ENCODE data around the gene MAGI2. TPM values are rescaled to one million over a fixed set of nuclear protein-coding genes. Genes with fewer than 3 reads are reported as not detected.
"Not testable (repeated sequence)": the region's sequence is repeated elsewhere in the genome, so short reads cannot be mapped to it uniquely, and the experiment has no call there.

The MAGI2 gene
- total RNA-seq, 1 donor from 2014 or later, result 5.4 TPM

- H3K9me3 ChIP-seq (ENCODE audit: insufficient read depth, low read depth, low read length), result no peaks in the 10 kb centered on the region
- H3K4me3 ChIP-seq (ENCODE audit: insufficient read depth, low read depth, low read length), result no peak overlapping the region
- no peak overlapping the region for H3K4me2 ChIP-seq (ENCODE audit: low read length)
- FAIRE-seq, result no peak
- no peaks in the 10 kb centered on the region for H3K27me3 Mint-ChIP-seq (ENCODE audit: low read depth, unreplicated experiment)
- no peaks in the 10 kb centered on the region for H3K36me3 ChIP-seq (ENCODE audit: insufficient read depth, low read length)
- H3K79me2 ChIP-seq (ENCODE audit: insufficient read depth, low read length), result no peaks in the 10 kb centered on the region
- no peak overlapping the region for H2AFZ ChIP-seq (ENCODE audit: low read depth, low read length)
- peaks cover 17% of the 10 kb centered on the region for H3K9me3 Mint-ChIP-seq (ENCODE audit: unreplicated experiment)
- H3K4me1 ChIP-seq (ENCODE audit: insufficient read depth, low read length), result no peaks in the 10 kb centered on the region
- H3K4me1 Mint-ChIP-seq (ENCODE audit: low read depth, unreplicated experiment), result no peaks in the 10 kb centered on the region
- no peak overlapping the region for H3K9ac ChIP-seq (ENCODE audit: low read length)
- no peak for TF ChIP-seq CTCF (IDR thresholded peaks at IDR 0.05; ENCODE audit: insufficient read depth, low read depth, low read length)
- TF ChIP-seq EZH2 (IDR thresholded peaks at IDR 0.05; ENCODE audit: insufficient read depth, low read length), result no peak
- no peaks in the 10 kb centered on the region for H3K36me3 Mint-ChIP-seq (ENCODE audit: low read depth, unreplicated experiment)
- H4K20me1 ChIP-seq (ENCODE audit: insufficient read depth, low read length), result no peaks in the 10 kb centered on the region
- no peak overlapping the region for H3K4me3 Mint-ChIP-seq (ENCODE audit: unreplicated experiment)
- no peak overlapping the region for H3K27ac ChIP-seq (ENCODE audit: low read depth, low read length)
- H3K27ac Mint-ChIP-seq (ENCODE audit: unreplicated experiment), result no peak overlapping the region
- H3K27me3 ChIP-seq (ENCODE audit: insufficient read depth, low read length), result no peaks in the 10 kb centered on the region
- no peak for DNase-seq (ENCODE audit: low read depth)
These were observed 1205.4 kb downstream of the MAGI2 start for GRCh38 chr7:78247910-78248689.

- H3K4me3 Mint-ChIP-seq (ENCODE audit: unreplicated experiment); H4K20me1 ChIP-seq (ENCODE audit: insufficient read depth, low read length); H3K27me3 Mint-ChIP-seq (ENCODE audit: low read depth, unreplicated experiment); H3K4me2 ChIP-seq (ENCODE audit: low read length); DNase-seq (ENCODE audit: low read depth); H3K27me3 ChIP-seq (ENCODE audit: insufficient read depth, low read length); H3K27ac ChIP-seq (ENCODE audit: low read depth, low read length); H2AFZ ChIP-seq (ENCODE audit: low read depth, low read length); H3K9me3 Mint-ChIP-seq (ENCODE audit: unreplicated experiment); H3K4me1 Mint-ChIP-seq (ENCODE audit: low read depth, unreplicated experiment); H3K4me3 ChIP-seq (ENCODE audit: insufficient read depth, low read depth, low read length); FAIRE-seq; H3K9me3 ChIP-seq (ENCODE audit: insufficient read depth, low read depth, low read length); H3K79me2 ChIP-seq (ENCODE audit: insufficient read depth, low read length); H3K4me1 ChIP-seq (ENCODE audit: insufficient read depth, low read length); H3K27ac Mint-ChIP-seq (ENCODE audit: unreplicated experiment); H3K36me3 Mint-ChIP-seq (ENCODE audit: low read depth, unreplicated experiment); H3K9ac ChIP-seq (ENCODE audit: low read length); H3K36me3 ChIP-seq (ENCODE audit: insufficient read depth, low read length): not testable (repeated sequence)
These were observed 1213.3 kb downstream of the MAGI2 start for GRCh38 chr7:78240179-78240578.

- no peak overlapping the region for H3K4me3 ChIP-seq (ENCODE audit: insufficient read depth, low read depth, low read length)
- H2AFZ ChIP-seq (ENCODE audit: low read depth, low read length), result no peak overlapping the region
- no peaks in the 10 kb centered on the region for H3K9me3 ChIP-seq (ENCODE audit: insufficient read depth, low read depth, low read length)
- H3K79me2 ChIP-seq (ENCODE audit: insufficient read depth, low read length), result no peaks in the 10 kb centered on the region
- TF ChIP-seq EZH2 (IDR thresholded peaks at IDR 0.05; ENCODE audit: insufficient read depth, low read length) (no peak), CTCF (IDR thresholded peaks at IDR 0.05; ENCODE audit: insufficient read depth, low read depth, low read length) (no peak)
- no peak overlapping the region for H3K9ac ChIP-seq (ENCODE audit: low read length)
- H3K4me1 ChIP-seq (ENCODE audit: insufficient read depth, low read length), result no peaks in the 10 kb centered on the region
- Mint-ChIP-seq H3K36me3 (ENCODE audit: low read depth, unreplicated experiment) (no peaks in the 10 kb centered on the region), H3K27ac (ENCODE audit: unreplicated experiment) (no peak overlapping the region), H3K4me1 (ENCODE audit: low read depth, unreplicated experiment) (peaks cover 11% of the 10 kb centered on the region), H3K4me3 (ENCODE audit: unreplicated experiment) (no peak overlapping the region), H3K9me3 (ENCODE audit: unreplicated experiment) (peaks cover 3% of the 10 kb centered on the region), H3K27me3 (ENCODE audit: low read depth, unreplicated experiment) (no peaks in the 10 kb centered on the region)
- FAIRE-seq (no peak), DNase-seq (ENCODE audit: low read depth) (no peak)
- no peak overlapping the region for H3K4me2 ChIP-seq (ENCODE audit: low read length)
- H3K36me3 ChIP-seq (ENCODE audit: insufficient read depth, low read length), result no peaks in the 10 kb centered on the region
- H4K20me1 ChIP-seq (ENCODE audit: insufficient read depth, low read length), result no peaks in the 10 kb centered on the region
- H3K27ac ChIP-seq (ENCODE audit: low read depth, low read length), result no peak overlapping the region
- no peaks in the 10 kb centered on the region for H3K27me3 ChIP-seq (ENCODE audit: insufficient read depth, low read length)
These were observed 1218.8 kb downstream of the MAGI2 start for GRCh38 chr7:78234634-78235033.

Measured in astrocyte (in vitro differentiated cells and primary cell).